ENCODE measurements around the gene OTULIN.

OTULIN gene

DNA sequence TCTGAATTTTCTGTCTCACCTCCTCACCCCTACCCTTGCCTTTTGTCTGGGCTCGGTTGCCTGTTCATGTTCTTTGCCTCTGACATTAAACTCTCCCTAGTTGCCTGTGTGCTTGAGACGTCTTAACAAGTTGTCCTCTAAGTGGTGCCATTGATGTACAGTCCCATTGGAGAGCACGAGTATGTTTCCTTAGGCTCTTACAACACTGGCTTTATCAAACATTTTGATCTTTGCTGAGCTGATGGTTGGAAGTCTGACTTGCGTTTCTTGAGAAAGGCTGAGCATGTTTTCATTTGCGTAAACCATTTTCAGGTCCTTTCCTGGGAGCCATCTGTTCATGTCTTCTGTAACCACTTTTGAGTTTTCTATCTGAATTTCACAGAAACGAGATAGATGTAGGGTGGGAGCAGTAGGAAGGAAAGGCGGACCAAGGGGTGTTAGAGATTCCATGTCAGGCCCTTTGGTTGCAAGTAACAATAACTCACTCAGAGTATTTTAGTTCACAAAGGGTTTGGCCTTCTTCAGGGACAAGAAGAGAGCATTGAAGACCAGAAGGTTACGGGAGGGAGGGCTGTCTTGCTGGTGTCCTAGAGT is 35.4 kb downstream of the OTULIN start:
- no peaks in the 10 kb centered on the region for H3K9me3 ChIP-seq
- H3K4me3 ChIP-seq (ENCODE audit: low read depth, low read length), result no peak overlapping the region
- H3K27me3 ChIP-seq, result no peaks in the 10 kb centered on the region
- no peaks in the 10 kb centered on the region for H3K4me1 ChIP-seq
- peaks cover 8% of the 10 kb centered on the region for H3K36me3 ChIP-seq
- TF ChIP-seq, protein P1, sequence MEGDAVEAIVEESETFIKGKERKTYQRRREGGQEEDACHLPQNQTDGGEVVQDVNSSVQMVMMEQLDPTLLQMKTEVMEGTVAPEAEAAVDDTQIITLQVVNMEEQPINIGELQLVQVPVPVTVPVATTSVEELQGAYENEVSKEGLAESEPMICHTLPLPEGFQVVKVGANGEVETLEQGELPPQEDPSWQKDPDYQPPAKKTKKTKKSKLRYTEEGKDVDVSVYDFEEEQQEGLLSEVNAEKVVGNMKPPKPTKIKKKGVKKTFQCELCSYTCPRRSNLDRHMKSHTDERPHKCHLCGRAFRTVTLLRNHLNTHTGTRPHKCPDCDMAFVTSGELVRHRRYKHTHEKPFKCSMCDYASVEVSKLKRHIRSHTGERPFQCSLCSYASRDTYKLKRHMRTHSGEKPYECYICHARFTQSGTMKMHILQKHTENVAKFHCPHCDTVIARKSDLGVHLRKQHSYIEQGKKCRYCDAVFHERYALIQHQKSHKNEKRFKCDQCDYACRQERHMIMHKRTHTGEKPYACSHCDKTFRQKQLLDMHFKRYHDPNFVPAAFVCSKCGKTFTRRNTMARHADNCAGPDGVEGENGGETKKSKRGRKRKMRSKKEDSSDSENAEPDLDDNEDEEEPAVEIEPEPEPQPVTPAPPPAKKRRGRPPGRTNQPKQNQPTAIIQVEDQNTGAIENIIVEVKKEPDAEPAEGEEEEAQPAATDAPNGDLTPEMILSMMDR (IDR thresholded peaks at IDR 0.05; ENCODE audit: low read depth, low read length), result no peak
- no peak for DNase-seq

- H3K4me3 ChIP-seq (ENCODE audit: low read depth, low read length), result no peak overlapping the region
- TF ChIP-seq, protein P1 (IDR thresholded peaks at IDR 0.05; ENCODE audit: low read depth, low read length), result no peak
- no peaks in the 10 kb centered on the region for H3K4me1 ChIP-seq
- H3K36me3 ChIP-seq, result peaks cover 8% of the 10 kb centered on the region
- no peak for DNase-seq
- H3K9me3 ChIP-seq, result no peaks in the 10 kb centered on the region
- H3K27me3 ChIP-seq, result no peaks in the 10 kb centered on the region
Observed at GRCh38 chr5:14700478-14701436, 36.2 kb downstream of the OTULIN start.

GRCh38 chr5:14701556-14701955 is 37.0 kb downstream of the OTULIN start:
- Histone ChIP-seq H3K9me3 (no peaks in the 10 kb centered on the region), H3K4me1 (peaks cover 3% of the 10 kb centered on the region), H3K36me3 (peaks cover 9% of the 10 kb centered on the region), H3K4me3 (ENCODE audit: low read depth, low read length) (no peak overlapping the region), H3K27me3 (no peaks in the 10 kb centered on the region)
- no peak for DNase-seq
- TF ChIP-seq, protein P1 (IDR thresholded peaks at IDR 0.05; ENCODE audit: low read depth, low read length), result no peak

GRCh38 chr5:14702238-14702839 is 37.8 kb downstream of the OTULIN start:
- peaks cover 9% of the 10 kb centered on the region for H3K36me3 ChIP-seq
- no peak overlapping the region for H3K4me3 ChIP-seq (ENCODE audit: low read depth, low read length)
- H3K9me3 ChIP-seq, result no peaks in the 10 kb centered on the region
- H3K4me1 ChIP-seq, result peaks cover 6% of the 10 kb centered on the region
- DNase-seq, result no peak
- TF ChIP-seq, protein P1 (IDR thresholded peaks at IDR 0.05; ENCODE audit: low read depth, low read length), result no peak
- no peaks in the 10 kb centered on the region for H3K27me3 ChIP-seq

DNA sequence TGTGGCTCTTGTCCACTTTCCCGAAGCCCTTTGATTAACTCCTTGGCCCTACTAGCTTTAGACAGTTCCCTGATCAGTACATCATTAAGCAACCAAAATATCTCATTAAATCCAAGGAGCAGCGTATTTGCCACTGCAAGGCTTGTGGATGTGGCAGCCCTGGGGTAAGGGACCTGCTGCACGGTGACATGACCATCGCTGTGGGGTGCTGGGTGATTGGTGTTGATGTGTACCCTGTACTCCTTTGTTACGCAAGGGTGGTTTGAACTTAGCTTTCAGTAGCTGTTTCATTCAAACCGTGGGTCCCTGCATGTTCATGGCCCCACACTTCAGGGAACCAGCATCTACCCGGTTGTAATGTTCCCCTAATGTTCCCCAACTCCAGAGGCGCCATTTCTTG is 41.0 kb downstream of the OTULIN start:
- no peak for DNase-seq
- Histone ChIP-seq H3K4me1 (peaks cover 6% of the 10 kb centered on the region), H3K27me3 (no peaks in the 10 kb centered on the region), H3K36me3 (peaks cover 14% of the 10 kb centered on the region), H3K4me3 (ENCODE audit: low read depth, low read length) (no peak overlapping the region), H3K9me3 (no peaks in the 10 kb centered on the region)
- TF ChIP-seq, protein P1 (IDR thresholded peaks at IDR 0.05; ENCODE audit: low read depth, low read length), result no peak

Measured in BE2C (cell line).